Activated CD4-positive, alpha-beta T cell treated with anti-CD3 and anti-CD28 coated beads, Interleukin-2, amount 50 U/mL, for 16 hours (primary cell): ENCODE measurements around the gene RIMBP3B.
"Not testable (repeated sequence)": the region's sequence is repeated elsewhere in the genome, so short reads cannot be mapped to it uniquely, and the experiment has no call there.

ENCODE experiments used
- DNase-seq: peaks from one replicate; pipeline ENCODE4 v3.0.0-alpha.2; 2020

Gene RIMBP3B, protein sequence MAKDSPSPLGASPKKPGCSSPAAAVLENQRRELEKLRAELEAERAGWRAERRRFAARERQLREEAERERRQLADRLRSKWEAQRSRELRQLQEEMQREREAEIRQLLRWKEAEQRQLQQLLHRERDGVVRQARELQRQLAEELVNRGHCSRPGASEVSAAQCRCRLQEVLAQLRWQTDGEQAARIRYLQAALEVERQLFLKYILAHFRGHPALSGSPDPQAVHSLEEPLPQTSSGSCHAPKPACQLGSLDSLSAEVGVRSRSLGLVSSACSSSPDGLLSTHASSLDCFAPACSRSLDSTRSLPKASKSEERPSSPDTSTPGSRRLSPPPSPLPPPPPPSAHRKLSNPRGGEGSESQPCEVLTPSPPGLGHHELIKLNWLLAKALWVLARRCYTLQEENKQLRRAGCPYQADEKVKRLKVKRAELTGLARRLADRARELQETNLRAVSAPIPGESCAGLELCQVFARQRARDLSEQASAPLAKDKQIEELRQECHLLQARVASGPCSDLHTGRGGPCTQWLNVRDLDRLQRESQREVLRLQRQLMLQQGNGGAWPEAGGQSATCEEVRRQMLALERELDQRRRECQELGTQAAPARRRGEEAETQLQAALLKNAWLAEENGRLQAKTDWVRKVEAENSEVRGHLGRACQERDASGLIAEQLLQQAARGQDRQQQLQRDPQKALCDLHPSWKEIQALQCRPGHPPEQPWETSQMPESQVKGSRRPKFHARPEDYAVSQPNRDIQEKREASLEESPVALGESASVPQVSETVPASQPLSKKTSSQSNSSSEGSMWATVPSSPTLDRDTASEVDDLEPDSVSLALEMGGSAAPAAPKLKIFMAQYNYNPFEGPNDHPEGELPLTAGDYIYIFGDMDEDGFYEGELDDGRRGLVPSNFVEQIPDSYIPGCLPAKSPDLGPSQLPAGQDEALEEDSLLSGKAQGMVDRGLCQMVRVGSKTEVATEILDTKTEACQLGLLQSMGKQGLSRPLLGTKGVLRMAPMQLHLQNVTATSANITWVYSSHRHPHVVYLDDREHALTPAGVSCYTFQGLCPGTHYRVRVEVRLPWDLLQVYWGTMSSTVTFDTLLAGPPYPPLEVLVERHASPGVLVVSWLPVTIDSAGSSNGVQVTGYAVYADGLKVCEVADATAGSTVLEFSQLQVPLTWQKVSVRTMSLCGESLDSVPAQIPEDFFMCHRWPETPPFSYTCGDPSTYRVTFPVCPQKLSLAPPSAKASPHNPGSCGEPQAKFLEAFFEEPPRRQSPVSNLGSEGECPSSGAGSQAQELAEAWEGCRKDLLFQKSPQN (N-terminal part only)

DNA sequence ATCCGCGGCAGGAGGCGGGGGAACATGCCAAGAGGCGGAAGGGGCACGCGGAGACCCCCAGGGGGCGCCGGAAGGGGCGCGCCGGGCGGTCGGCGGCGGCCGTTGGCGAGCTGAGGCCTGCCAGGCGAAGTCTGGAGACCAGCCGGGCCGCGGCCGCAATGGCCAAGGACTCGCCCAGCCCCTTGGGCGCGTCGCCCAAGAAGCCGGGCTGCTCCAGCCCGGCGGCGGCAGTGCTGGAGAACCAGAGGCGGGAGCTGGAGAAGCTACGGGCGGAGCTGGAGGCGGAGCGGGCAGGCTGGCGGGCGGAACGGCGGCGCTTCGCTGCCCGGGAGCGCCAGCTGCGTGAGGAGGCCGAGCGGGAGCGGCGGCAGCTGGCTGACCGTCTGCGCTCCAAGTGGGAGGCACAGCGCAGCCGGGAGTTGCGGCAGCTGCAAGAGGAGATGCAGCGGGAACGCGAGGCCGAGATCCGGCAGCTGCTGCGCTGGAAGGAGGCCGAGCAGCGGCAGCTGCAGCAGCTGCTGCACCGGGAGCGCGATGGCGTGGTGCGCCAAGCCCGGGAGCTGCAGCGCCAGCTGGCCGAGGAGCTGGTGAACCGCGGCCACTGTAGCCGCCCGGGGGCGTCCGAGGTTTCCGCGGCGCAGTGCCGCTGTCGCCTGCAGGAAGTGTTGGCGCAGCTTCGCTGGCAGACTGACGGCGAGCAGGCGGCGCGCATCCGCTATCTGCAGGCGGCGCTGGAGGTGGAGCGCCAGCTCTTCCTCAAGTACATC lies at the start of gene RIMBP3B:
Gene RIMBP3B (plus strand): TSS at position 51 of the 767 bp plus-strand sequence. CDS start 108 bp downstream, at position 159.
- not testable (repeated sequence) for DNase-seq

DNA sequence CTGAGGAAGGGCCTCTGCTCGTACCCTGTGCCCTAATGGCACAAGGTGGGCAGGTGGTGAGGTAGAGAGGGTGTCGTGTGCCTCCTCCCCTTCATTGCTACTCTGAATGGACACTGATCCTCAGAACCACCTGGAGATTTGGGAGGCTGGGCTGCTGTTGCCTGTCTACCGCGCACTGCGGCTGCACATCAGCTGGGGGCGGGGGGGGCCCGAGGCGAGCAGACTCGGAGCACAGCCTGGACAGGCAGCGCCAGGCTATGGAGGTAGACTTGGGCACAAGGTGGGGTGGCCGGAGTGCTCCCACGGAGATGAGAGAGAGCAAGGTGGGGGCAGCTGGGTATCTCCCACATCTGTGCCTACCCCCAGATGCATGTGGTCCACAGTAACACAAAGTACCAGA lies 26.0 kb upstream of the RIMBP3B start:
- not testable (repeated sequence) for DNase-seq

DNA sequence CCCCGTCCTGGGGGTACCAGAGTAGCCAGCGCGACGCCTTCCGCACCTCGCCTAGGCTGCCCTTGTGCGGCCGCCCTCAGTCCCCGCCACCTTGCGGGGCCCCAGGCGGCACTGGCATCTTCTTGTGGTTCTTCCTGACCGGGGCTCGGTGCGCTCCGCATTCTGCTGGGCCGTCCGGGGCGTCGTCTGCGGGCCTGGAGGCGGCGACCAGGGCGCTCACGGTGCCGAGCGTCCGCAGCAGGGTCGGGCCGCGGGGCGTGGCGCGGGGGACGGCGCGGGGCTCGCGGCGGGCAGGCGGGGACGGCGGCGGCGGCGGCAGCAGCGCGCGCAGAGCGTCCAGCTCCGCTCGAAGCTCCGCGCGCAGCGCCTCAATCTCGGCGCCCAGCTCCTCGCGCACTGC lies 23.0 kb upstream of the RIMBP3B start:
- DNase-seq = not testable (repeated sequence)

DNA sequence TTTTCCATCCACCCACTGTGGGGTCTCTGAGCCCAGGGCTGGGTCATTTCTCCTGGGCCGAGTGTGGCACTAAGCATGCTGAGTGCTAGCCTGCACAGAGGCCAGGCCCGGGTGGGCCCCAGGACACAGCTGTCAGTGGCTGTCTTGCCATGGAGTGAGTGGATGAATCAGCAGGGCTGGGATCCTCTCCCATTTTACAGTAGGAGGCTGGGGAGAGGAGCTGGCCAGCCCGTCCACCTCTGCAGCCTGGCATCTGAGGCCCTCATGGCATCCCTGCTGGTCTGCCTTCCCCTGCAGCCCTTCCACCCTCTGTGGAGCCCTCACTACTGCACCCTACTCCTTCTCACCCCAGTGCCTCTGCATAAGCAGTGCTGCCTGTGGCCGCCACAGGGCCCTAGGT lies 21.1 kb upstream of the RIMBP3B start:
- DNase-seq = not testable (repeated sequence)

GRCh38 chr22:21363061-21363460 lies 20.5 kb upstream of the RIMBP3B start:
- not testable (repeated sequence) for DNase-seq

- not testable (repeated sequence) for DNase-seq
Observed at GRCh38 chr22:21363803-21364202, 19.7 kb upstream of the RIMBP3B start.

DNA sequence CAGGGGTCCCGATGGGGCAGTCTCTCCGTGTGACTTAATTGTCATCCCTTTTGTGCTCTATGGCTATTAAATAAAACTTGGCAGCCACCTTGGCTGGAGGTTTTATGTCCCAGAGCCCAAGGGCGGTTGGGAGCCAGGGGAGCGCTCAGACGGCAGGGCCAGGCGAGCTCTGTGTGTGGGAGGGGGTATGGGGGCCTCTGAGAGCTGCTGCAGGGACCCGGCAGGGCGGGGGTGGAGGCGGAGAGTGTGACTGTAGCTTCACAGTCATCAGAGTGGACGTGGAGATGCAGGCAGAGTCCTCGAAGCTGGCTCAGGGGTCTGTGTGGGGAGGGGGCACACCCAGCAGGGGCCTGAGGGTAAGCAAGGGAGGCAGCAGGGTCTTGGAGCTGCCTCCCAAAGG lies 19.2 kb upstream of the RIMBP3B start:
- not testable (repeated sequence) for DNase-seq

DNA sequence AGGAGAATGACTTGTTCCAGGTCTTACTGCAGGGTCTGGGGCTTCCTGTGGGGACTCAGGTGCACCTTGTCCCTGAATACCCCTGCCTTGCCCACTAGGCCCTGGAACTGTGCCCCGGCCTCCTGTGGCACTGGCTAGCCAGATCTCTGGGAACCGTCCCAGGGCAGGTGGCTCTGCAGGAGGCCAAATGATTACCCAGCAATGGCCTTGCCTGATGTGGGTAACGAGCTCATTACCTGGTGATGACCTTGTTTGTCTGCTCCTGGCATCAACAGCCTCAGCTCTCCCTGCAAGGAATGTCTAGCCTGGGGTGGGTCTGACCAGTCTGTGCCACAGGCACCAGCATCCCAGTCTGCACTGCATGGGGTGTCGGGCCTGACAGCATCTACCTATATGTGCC lies 18.2 kb upstream of the RIMBP3B start:
- not testable (repeated sequence) for DNase-seq

DNA sequence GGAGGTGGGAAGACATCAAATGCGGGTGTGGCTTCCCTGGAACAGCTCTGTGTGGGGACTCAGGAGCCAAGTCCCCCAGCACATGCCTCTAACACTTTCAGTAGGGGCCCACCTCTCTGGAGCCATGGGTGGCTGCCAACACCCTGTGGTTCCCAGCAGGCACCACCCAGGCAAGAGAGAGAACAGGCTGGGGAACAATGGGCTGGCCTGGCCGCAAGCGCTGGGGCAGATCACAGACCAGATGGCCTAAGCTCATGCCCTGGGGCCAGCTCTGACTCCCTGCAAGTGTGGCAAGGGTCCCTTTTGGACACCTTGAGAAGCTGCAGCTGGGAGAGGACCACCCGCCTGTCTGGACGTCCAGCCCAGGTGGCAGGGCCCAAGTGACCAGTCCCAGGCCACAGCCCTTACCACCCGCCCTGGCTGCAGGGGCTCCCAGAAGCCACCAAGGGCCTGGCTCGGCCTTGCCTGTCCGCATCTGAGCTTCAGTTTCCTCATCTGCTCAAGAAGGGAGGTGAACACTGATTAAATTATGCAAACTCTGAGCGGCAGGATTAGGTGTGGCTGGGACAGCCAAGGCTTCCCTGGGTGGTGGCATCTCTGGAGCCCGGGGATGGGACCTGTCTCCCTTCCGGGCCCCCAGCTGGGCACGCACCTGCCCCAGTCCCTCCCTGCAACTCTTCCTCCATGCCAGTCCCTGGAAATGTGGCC lies 14.8 kb upstream of the RIMBP3B start:
- not testable (repeated sequence) for DNase-seq

GRCh38 chr22:21375880-21376279 lies 7.7 kb upstream of the RIMBP3B start:
- DNase-seq = not testable (repeated sequence)

GRCh38 chr22:21384468-21385357 lies 1.2 kb downstream of the RIMBP3B start:
- DNase-seq = not testable (repeated sequence)

DNA sequence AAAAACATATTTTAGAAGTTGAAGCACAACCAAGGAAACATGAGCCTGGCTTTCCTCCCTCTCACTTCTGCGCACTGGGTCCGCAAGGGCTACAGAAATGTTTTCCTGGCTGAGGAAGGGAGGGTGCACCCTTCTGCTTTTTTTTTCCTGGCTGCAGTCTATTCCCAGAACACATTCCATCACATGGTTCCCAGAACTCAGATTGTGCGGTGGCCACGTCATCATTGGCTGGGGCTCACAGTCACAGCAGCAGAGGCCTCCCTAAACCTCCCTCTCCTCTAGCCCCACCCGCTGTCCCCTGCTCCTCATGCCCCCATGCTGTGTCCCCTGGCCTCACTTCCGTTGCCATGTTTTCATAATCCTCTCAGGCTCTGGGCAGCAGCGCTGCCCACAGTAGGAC lies 5.9 kb downstream of the RIMBP3B start:
- not testable (repeated sequence) for DNase-seq

DNA sequence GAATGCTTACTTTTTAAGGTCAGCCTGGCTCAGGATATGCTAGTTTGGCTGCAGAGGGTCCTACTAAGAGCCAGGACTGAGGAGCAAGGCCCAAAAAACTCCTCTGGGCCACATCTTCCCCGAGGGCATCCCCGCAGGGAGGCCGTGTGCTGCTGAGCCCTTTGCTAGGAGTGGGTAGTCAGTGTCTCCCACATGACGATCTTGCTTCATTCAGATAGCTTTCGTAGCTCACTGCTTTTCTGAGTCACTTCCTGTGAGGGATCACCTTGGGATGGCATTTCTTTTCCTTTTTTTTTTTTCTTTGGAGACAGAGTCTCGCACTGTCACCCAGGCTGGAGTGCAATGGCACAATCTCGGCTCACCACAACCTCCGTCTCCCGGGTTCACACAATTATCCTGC lies 6.5 kb downstream of the RIMBP3B start:
- DNase-seq = not testable (repeated sequence)

- DNase-seq = not testable (repeated sequence)
Observed at GRCh38 chr22:21394613-21395012, 11.1 kb downstream of the RIMBP3B start.

- not testable (repeated sequence) for DNase-seq
Observed at GRCh38 chr22:21401197-21401969, 17.8 kb downstream of the RIMBP3B start.

GRCh38 chr22:21402763-21403314 lies 19.3 kb downstream of the RIMBP3B start:
- not testable (repeated sequence) for DNase-seq

- not testable (repeated sequence) for DNase-seq
Observed at GRCh38 chr22:21407139-21407538, 23.6 kb downstream of the RIMBP3B start.

DNA sequence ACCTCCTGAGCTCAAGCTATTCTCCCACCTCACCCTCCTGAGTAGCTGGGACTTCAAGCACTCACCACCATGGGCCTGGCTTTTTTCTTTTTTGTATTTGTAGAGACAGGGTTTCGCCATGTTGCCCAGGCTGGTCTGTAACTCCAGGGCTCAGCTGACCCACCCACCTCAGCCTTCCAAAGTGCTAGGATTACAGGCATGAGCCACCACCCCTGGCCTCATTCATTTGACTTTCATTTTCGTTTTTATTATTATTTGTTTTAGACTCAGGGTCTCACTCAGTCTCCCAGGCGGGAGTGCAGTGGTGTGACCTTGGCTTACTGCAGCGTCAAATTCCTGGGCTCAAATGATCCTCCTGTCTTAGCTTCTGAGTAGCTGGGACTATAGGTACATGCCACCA lies 24.2 kb downstream of the RIMBP3B start:
- not testable (repeated sequence) for DNase-seq

DNA sequence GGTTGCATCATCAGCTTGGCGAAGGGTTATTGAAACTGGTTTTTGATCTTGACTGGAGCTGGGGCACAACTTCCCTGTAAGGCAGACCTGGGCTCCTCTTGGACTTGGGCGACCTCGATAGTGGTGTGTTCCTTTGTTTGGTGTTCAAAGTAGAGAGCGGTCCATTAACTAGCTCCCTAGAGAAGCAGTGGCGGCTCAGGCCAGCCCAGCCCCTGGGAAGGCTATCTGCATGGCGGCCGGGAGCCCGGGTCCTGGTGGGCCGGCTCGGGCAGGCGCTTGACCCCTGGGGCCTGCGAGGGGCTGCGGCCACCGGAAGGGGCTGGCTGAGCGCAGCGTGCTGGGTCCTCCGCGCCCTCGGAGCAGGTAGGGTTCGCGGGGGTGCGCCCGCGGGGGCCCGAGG lies 32.8 kb downstream of the RIMBP3B start:
- DNase-seq = not testable (repeated sequence)
